Stimulated activated CD4-positive, alpha-beta T cell treated with anti-CD3 and anti-CD28 coated beads, Interleukin-4, amount 100 ng/mL, for 1 hour (primary cell): ENCODE results near the gene RAD9B.
"Not testable (repeated sequence)": the region's sequence is repeated elsewhere in the genome, so short reads cannot be mapped to it uniquely, and the experiment has no call there.

Experiments used
- DNase-seq: peaks from one replicate; pipeline ENCODE4 v3.0.0-alpha.2; 2020

The RAD9B gene

GRCh38 chr12:110530511-110530910 lies 28.4 kb downstream of the RAD9B start:
- DNase-seq = no peak

- DNase-seq = no peak
Measured at GRCh38 chr12:110531741-110532333, 29.7 kb downstream of the RAD9B start.

- no peak for DNase-seq
Measured at GRCh38 chr12:110532644-110533043, 30.5 kb downstream of the RAD9B start.

GRCh38 chr12:110533607-110534006 lies 31.5 kb downstream of the RAD9B start:
- DNase-seq = no peak

GRCh38 chr12:110534811-110535210 lies 32.7 kb downstream of the RAD9B start:
- DNase-seq = no peak

GRCh38 chr12:110536834-110537604 lies 34.9 kb downstream of the RAD9B start:
- no peak for DNase-seq

GRCh38 chr12:110537605-110538409 lies 35.7 kb downstream of the RAD9B start:
- DNase-seq = no peak

- DNase-seq = no peak
Measured at GRCh38 chr12:110538869-110539622, 36.9 kb downstream of the RAD9B start.

GRCh38 chr12:110540048-110540447 lies 37.9 kb downstream of the RAD9B start:
- no peak for DNase-seq

GRCh38 chr12:110543252-110543959 lies 41.3 kb downstream of the RAD9B start:
- DNase-seq = no peak

- no peak for DNase-seq
Measured at GRCh38 chr12:110543965-110544364, 41.8 kb downstream of the RAD9B start.

- not testable (repeated sequence) for DNase-seq
Measured at GRCh38 chr12:110545259-110545658, 43.1 kb downstream of the RAD9B start.

- DNase-seq = no peak
Measured at GRCh38 chr12:110545812-110546211, 43.7 kb downstream of the RAD9B start.

- no peak for DNase-seq
Measured at GRCh38 chr12:110546339-110546738, 44.2 kb downstream of the RAD9B start.

GRCh38 chr12:110547090-110547489 lies 45.0 kb downstream of the RAD9B start:
- DNase-seq = no peak

- no peak for DNase-seq
Measured at GRCh38 chr12:110548678-110549077, 46.5 kb downstream of the RAD9B start.

- no peak for DNase-seq
Measured at GRCh38 chr12:110549716-110550115, 47.6 kb downstream of the RAD9B start.

GRCh38 chr12:110550981-110551380 lies 48.9 kb downstream of the RAD9B start:
- no peak for DNase-seq
